Measurements from ENCODE around the gene BARX2. TPM values are rescaled to one million over a fixed set of nuclear protein-coding genes. Genes with fewer than 3 reads are reported as not detected.

BARX2 gene
- total RNA-seq, 1 donor from 2014 or later = not detected

GRCh38 chr11:129458756-129459535 lies 83.3 kb downstream of the BARX2 start:
- no peak for DNase-seq (ENCODE audit: low spot score)
- intact Hi-C loops (cut with DNase I) = no loop called here

GRCh38 chr11:129460714-129461113 lies 85.1 kb downstream of the BARX2 start:
- intact Hi-C loops (cut with DNase I) = no loop called here
- no peak for DNase-seq (ENCODE audit: low spot score)

GRCh38 chr11:129484068-129484467 lies 108.4 kb downstream of the BARX2 start:
- intact Hi-C loops (cut with DNase I) = no loop called here
- DNase-seq (ENCODE audit: low spot score) = no peak

- DNase-seq (ENCODE audit: low spot score) = no peak
- intact Hi-C loops (cut with DNase I) = no loop called here
These were observed 113.6 kb downstream of the BARX2 start for GRCh38 chr11:129489249-129489648.

GRCh38 chr11:129490004-129490403 lies 114.4 kb downstream of the BARX2 start:
- DNase-seq (ENCODE audit: low spot score) = no peak
- intact Hi-C loops (cut with DNase I) = no loop called here

- no peak for DNase-seq (ENCODE audit: low spot score)
These were observed 118.1 kb downstream of the BARX2 start for GRCh38 chr11:129493746-129494145.

More at GRCh38 chr11:129493746-129494145, 118.1 kb downstream of the BARX2 start:
- intact Hi-C loops (cut with DNase I) = no loop called here

Other genes starting within 250 kb of the BARX2 start
- gene ARHGAP32, start 183.5 kb upstream of the BARX2 start, total RNA-seq = 4.1 TPM